GM18520 (cell line): ENCODE measurements around the gene DIAPH2.
"Not testable (repeated sequence)": the region's sequence is repeated elsewhere in the genome, so short reads cannot be mapped to it uniquely, and the experiment has no call there.

Experiments used
- ATAC-seq: cut with Tn5 transposase; IDR thresholded peaks from one replicate; pipeline ENCODE4 v1.9.1; 2021; ENCODE audit not compliant: unreplicated experiment

DIAPH2 gene

DNA sequence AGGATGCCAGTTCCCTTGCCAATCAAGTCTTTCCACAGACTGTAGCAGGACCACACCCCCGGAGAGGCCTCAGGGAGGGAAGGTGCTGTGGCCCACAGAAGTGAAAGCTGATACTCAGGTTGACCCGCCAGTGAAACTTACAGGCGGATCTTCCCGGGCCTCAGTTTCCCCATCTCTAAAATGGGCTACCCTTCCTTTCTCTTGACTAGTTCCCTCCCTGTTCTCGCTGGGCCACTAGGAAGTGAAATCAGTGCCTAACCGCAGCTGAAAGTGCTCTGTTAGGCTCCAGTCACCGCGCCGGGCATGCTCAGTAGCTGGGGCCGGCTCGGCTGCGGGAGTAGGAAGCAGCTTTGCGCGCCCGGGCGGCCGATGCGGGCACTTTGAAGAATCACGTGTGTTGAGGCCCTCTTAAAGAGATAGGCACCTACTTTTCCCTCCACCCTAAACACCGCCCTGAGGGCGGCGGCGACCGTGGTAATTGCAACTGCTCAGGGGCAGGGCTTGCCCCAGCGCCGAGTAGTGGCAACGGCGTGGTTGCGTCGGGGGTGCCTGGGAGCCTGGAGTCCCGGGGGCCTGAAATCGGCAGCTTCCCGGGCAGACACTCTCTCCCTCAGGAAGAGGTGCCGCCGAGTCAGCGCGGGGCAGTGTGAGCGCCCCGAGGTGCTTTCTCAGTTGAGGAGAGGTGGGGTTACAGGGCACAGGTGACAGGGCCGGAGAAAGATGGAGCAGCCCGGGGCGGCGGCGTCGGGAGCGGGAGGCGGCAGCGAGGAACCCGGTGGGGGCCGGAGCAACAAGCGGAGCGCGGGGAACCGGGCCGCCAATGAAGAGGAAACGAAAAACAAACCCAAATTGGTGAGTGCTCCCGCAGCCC, at the start of gene DIAPH2:
TSS of gene DIAPH2 (plus strand) at position 504 of the 871 bp plus-strand sequence.
- peak; percentile 88 for ATAC-seq

DNA sequence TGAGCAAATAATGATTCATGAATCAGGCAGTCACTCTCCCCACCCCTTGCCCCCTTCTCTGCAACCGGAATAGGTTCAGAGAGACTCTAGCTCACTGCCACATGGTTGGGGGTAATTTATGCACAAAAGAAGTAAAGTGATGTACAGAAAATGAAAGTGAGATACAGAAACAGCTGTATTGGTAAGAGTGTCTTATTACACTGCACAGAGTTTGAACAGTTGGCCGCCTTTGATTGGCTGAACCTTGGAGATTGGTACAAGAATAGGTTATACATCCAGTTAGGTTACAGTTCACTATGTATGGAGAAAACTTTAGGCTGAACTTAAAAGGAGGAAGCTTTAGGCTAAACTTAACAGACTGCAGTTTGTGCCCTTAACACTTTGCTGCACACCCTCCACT, 34.6 kb upstream of the DIAPH2 start:
- ATAC-seq, result no peak

DNA sequence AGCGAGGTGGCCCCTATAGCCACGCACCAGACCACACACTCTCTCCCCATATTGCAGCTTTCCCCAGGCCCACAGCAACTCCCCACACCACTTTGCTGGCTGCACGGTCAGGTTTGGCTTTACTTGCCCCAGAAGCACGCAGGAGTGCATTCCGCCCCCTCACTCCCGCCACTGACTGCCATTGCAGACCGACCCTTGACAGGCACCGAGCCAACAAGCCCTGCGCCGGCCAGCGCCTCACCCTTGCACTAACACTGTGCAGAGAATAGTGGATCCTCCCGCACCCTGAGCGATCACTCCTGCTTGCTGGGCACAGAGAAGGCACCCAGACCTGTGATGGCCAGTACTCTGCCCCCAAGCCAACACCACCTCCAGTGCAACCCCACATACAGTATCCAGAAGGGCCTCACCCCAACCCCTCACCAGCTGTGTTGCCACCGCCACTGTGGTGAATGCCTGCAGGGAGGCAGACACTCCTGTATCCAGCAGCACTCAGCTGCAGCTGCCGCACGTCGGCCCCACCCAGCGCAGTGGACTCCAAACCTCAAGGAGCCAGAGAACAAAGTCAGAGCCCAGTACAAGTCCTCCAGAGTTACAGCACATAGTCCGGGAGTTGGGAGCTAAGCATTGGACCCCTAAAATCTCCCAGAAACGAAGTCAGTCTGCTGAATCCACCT, 28.6 kb upstream of the DIAPH2 start:
- no peak for ATAC-seq

DNA sequence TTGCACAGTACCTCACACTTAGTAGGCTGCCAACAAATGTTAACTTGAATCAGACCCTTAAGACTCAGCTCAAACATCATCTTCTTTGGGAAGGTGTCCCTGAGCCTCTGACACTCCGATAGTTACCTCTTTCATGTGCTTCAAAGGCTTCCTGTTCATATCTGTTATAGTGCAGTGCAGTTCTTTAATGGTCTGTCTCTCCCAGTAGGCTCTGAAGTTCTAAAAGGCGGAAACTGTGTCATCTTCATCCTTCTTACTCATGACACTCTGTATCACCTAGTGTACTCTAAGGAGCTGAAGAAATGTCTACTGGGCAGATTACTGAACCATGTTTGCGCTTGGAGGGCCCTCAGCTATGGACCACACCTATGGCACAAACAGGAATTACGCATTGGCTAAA, 2.1 kb upstream of the DIAPH2 start:
- ATAC-seq, result no peak

DNA sequence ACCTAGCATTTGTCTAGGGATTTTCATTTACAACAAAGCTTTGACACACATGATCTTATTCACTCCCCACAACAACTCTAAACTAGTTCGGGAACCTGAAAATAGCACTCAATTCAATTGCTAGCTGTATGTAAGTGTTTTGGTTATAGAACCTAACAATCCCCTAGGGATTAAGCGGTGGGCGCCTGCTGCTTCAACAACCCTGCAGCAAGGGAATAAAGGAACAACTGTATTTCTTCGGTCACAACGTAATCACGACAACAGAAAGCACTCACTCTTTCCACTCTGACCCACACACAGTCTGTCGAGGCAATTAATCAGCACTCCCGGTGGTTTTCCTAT, 674 bp upstream of the DIAPH2 start:
- no peak for ATAC-seq

DNA sequence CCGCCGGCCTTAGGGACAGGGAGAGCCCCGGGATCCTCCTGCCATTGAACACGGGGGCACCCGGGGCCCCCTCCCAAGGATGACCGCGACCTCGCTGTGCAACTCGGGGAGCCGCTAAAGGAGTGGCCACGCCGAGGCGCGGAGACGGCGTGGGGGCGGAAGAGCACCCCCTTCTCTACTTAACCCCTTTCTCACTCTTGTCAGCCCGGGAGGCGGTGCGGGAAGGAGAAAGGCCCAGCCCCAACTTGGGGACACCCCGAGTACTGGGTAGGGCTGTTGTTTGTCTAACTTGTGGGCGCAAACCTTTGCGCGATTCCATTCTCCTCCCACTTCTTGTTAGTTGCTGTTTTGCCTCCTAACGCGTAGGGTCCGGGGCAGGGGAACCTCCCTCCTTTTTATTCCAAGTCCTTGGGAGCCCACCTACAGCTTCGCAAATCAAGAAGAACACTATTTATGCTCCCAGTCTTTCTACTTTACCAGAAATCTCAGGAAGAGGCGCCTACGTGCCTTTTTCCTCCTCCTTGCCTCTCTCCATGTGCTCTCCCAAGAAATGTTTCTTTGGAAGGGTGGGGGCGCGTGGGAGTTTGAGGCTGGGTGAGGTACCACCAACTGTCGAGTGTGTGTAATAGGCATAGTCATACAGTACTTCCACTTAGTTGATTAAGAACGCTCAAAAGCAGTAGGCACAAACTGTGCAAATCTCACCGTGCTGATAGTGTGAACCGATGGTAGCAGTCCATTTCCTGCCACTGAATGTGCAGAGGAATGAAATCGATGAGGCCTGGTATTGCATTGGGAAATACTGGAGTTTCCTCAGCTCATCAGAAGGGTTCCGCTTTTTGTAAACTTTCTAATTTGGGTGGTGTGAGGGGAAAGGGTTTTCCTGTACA, 813 bp downstream of the DIAPH2 start:
- ATAC-seq, result no peak

DNA sequence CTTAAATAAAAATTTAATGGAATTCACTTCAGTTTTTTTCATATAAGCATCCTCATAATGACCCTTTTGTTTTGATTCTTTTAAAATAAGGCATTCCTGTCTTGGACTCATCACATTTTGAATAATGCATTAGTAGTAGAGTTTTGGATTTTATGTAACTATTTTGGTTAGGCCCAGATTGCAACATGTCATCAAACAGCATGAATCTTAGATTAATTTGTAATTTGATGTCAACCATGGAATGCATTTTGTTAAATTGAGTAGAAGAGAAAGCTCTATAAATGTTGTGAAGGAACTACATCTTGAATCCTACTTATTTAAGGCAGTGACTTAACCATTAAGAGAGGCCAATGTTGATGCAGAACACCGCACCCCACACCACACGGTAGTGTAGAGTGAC, 3.1 kb downstream of the DIAPH2 start:
- no peak for ATAC-seq

DNA sequence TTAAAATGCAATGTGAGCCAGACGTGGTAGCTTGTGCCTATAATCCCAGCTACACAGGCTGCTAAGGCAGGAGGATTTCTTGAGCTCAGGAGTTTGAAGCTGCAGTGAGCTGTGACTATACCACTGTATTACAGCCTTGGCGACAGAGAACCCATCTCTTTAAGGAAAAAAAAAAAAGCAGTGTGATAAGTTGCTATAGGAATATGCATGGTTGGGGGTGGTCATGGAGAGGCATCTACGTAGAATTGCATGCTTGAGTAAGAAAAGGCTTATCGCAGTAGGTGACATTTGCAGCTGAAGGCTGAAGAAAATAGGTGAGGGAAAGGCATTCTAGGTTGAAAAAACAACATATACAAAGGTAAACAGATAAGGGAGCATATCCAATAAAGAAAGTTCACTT, 4.1 kb downstream of the DIAPH2 start:
- no peak for ATAC-seq

DNA sequence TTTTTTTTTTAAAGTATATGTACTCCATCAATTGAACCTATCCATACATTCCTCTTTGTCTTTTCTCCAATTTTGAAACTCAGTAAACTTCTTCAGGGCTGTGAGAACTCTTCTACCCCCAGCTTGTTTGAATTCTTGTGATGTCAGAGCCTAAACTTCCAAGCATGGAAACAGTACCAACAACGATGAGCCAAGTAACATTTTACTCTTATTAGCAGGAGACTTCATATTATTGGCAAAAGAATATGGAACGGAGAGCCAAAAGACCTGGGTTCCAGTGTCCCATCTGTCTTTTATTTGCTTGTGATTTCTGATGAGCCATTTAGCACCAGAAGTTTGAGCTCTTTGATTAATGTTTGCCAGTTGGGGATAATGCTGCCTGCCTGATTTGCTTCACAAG, 5.3 kb downstream of the DIAPH2 start:
- no peak for ATAC-seq

DNA sequence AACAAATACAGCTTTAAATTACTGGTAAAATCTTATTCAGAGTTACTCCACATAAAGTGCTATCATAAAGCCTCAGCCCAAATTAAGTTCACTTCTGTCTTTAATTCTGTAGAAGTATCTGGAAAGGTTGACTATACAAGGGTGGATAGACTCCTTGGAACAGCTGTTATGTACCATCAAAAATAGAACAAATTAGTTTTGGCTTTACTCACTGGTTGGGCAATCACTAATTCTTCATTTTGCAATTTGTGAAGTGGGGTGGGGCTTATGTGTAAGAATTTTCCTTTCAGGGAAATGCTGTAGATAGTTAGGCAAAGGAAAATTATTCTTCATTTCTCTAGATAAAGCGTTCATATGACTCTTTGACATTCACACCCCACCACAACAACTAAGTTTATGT, 7.8 kb downstream of the DIAPH2 start:
- ATAC-seq, result no peak

DNA sequence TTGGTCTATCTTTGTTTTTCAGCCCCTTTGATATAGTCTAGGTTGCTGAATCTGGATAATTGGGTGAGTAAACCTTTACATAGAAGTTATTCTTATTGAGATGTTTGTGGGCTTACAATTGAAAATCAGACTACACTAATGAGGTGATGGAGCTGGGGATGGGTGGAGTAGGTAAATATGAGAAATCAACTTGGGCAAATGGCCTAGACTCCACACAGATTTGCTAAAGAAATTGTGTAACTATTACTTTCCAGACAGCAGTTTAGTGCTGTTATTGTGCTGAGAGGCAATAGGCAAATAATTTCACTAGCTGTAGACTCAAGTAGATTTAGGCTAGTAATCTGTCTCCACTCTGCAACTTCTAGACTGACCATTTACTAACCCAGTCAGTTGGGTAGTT, 8.2 kb downstream of the DIAPH2 start:
- ATAC-seq, result no peak

DNA sequence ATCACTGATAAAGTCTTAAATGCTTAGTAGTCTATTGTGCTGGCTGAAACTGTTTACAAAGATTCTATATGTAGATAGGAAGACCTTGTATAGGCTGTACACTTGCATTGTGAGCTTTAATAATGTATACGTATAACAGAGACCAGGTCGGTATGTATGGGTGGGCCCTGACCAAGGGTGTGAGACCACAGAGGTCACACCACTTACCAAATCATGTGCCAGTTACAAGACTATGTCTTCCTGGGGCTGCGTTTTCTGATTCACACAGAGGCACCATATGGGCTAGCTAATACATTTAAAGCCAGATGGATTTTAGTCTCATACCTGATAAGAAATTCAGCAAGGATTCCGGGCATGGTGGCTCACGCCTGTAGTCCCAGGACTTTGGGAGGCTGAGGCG, 8.8 kb downstream of the DIAPH2 start:
- ATAC-seq, result no peak

DNA sequence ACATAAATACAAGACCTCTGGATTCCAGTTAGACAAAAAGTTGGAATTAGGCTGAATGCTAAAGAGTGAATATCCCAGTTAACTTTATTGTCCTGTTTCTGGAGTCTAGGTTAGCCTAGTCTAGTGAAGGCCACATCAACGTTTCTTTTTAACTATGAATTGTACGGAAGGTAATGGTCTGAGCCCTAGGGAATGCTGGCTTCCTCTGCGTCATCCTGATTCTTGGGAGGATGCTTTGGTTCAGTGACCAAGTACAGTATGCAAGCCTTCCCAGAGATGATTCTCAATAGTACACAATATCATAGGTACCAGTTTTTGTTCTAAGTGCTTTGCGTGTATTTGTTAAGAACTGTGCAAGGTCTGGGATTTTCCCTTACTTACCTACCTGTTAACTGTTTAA, 11.8 kb downstream of the DIAPH2 start:
- no peak for ATAC-seq

DNA sequence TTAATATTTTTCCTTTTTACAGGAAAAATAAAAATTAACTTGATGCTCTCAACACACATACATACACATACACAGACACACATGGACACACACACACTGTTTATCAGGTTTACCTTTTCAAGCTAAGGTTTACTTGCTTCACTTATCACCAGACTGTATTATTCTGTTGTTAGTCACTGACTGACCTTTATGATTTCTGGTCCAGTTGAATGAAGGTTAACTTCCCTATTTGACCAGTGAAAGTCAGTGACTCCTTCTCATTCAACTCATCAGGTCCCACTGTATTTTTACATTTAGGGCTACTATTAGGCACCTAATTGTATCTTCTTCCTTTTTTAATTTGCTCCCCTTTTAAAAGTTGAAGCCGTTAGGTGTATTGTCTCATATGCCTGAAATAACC, 16.0 kb downstream of the DIAPH2 start:
- no peak for ATAC-seq

DNA sequence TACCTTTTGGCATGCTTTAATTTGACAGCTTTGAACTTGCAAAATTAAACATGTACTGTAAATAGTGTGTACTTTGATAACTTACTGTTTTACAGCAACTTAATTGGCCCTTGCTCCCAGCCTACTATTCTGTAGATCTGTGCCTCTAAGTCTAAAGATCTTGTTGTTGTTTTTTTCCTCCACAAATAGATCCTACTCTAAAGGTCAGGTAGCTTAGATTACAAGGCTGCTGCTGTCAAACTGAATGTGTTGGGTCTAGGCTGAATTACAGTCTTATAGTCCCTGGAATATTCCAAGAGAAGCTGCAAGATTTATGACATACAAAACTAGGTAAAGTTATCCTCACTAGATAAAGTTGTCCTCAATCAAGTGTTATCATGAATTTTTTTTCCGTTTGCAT, 18.7 kb downstream of the DIAPH2 start:
- no peak for ATAC-seq

DNA sequence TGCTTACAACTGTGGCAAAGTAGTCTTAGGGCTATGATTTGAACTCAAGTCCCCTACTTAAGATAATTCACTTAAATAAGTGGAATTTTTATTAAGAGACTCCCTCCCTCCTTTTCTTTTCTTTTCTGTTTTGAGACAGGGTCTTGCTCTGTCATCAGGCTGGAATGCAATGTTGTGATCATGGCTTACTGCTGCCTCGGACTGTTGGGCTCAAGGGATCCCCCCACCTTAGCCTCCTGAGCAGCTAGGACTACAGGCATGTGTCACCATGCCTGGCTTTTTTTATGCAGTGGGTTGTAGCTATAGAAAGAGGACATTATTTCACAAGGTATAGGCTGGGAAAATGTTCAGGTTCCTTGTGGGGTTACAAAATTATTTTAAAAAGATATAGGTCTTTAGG, 19.2 kb downstream of the DIAPH2 start:
- no peak for ATAC-seq

DNA sequence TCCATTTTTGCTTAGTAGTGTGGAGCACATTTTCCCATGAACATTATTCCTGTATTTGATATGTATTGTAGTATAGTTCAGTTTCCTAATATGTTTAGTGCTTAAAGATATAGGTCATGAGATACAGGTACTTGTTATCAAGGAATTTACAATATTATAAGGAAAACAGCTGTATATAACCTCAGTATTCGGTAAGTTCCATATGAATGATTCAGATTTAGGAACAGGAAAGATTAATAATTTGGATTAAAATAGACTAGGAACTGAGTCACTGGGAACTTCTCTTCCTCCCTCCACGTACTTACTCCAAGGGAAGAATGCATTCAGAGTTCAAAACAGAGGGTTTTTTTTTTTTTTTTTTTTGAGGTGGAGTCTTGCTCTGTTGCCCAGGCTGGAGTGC, 20.0 kb downstream of the DIAPH2 start:
- no peak for ATAC-seq

DNA sequence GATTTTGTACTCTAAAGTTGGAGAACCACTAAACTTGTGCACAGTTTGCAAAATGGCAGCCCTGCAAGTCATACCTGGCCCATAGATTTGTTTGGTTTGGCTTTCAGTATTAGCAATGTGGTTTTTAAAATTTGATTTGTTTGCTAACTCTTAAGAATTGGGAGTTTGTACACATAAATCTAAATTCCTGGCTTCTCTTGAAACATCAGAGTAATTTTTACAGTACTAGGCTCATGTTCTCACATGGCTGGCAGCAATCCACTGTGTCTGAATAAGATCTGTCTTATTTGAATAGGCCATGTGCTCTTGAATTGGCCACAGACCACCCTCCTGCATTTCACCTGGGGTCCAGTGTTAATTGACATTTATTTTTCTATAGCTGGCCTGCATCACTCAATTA, 21.3 kb downstream of the DIAPH2 start:
- ATAC-seq, result no peak

DNA sequence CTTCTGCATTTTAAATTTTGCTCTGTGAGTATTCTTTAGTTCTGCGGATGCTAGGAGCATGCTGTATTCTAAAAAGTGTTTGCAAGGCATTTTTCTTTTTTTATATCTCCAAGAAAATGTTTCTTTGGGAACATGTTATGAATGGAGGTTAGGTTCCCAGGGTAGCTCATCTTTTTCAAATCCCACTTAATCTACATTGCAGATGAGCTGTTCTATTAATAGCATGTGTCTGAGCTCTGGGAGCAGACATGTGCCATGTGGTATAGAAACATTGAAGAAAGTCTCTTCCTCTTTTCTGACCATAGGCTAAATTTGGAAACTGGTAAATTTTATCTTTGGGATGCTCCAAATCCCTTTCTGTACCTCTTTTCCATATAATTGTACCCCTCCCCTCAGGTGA, 23.2 kb downstream of the DIAPH2 start:
- ATAC-seq, result no peak

DNA sequence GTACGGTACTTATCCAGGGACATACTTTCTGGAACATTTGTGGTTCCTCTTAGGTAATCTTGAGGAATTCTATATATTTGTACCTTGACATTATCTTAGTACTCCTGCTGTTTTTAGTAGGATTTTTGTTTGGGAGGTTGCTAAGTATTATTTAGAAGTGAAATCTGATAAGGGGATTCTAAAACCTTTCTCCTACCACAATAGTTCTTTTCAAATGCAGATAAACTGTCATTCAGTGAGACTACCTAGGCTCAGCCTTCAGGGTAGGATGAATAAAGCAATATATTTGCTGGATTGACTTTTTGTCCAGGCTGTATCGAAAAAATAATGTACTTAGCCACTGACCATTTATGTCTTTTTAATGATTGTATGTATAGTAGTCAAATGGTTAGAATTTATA, 25.4 kb downstream of the DIAPH2 start:
- ATAC-seq, result no peak

DNA sequence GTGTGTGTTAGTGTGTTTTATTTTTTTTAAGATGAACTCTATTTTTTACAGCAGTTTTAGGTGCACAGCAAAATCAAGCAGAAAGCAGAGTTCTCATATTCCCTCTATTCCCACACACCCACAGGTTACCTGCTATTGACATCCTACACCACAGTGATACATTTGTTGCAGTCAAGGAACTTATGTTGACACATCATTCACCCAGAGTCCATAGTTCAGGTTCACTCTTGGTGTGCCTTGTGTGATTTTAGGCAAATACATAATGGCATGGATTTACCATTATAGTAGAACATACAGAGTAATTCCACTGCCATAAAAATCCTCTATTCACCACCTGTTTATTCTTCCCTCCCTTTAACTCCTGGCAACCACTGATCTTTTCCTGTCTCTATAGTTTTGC, 28.7 kb downstream of the DIAPH2 start:
- no peak for ATAC-seq

DNA sequence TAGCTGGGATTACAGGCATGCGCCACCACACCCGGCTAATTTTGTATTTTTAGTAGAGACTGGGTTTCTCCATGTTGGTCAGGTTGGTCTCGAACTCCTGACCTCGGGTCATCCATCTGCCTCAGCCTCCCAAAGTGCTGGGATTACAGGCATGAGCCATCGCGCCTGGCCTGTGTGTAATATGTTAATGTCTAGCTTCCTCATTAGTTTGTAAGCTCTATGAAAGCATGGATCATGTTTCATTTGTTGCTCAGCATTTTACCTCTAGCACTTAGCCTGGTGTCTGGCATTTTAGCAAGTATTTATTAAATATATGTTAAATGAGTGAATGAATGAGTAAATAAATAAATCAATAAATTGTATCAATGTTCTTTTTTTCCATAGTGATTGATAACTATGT, 29.8 kb downstream of the DIAPH2 start:
- not testable (repeated sequence) for ATAC-seq
